GM12878 (cell line): ENCODE measurements around the gene GABRB1. TPM values are rescaled to one million over a fixed set of nuclear protein-coding genes. Genes with fewer than 3 reads are reported as not detected.

ENCODE experiments used
- ATAC-seq: fragments of 200-7000 bp; cut with Tn5 transposase; 3 replicates; pipeline ENCODE4 v1.9.1; 2020; ENCODE audit warnings: mild to moderate bottlenecking, moderate library complexity
- BruUV-seq: library from RNA; stranded (reverse); fragments of 400-500 nt; replicated peaks from 2 replicates; lab custom pipeline; 2021; lab: Mats Ljungman, UMichigan
- CTCF ChIA-PET: fragments of 300-600 bp; sonication (Branson Sonifier 250); formaldehyde crosslinking; extraction: SDS; loops from one replicate; lab custom pipeline; 2021; ENCODE audit warnings: inconsistent platforms; lab: Yijun Ruan, JAX
- POLR2A ChIA-PET: fragments of 350-600 bp; formaldehyde crosslinking; extraction: SDS; loops from one replicate; lab custom pipeline; 2021; ENCODE audit warnings: inconsistent platforms; lab: Charles Lee
- RAD21 ChIA-PET: fragments of 300-600 bp; sonication (Branson Sonifier 250); formaldehyde crosslinking; loops from one replicate; lab custom pipeline; 2023; ENCODE audit warnings: antibody characterized with exemption; ENCODE audit not compliant: unreplicated experiment; lab: Charles Lee
- SMC1A ChIA-PET: fragments of 300-600 bp; sonication (Branson Sonifier 250); formaldehyde crosslinking; loops from one replicate; lab custom pipeline; 2023; ENCODE audit not compliant: unreplicated experiment, uncharacterized antibody; lab: Charles Lee
- DNase-seq: peaks from one replicate; pipeline ENCODE4 v3.0.0-alpha.2; 2011; ENCODE audit warnings: low read depth, low spot score
- FAIRE-seq: peaks from 3 replicates; lab custom pipeline; 2011; peaks lifted over from hg19 to GRCh38; lab: Jason Lieb, UNC
- H2AFZ ChIP-seq: 2 replicates; pipeline ENCODE4 v1.6.0; 2011; ENCODE audit warnings: low read depth, low read length, control low read depth; ENCODE audit not compliant: control insufficient read depth
- H3K27ac ChIP-seq: 2 replicates; pipeline ENCODE4 v1.5.1; 2011; ENCODE audit warnings: control low read depth; ENCODE audit not compliant: control insufficient read depth, insufficient read depth
- H3K27me3 ChIP-seq, 2 experiments: replicated peaks in 1 of 2; 2 replicates each; pipeline versions ENCODE4 v1.6.0 to v1.6.1; 2011; ENCODE audit warnings: low read length in 1 of 2; ENCODE audit not compliant: control insufficient read depth in 2 of 2, insufficient read depth in 2 of 2
- H3K36me3 ChIP-seq, 2 experiments: 2 replicates each; pipeline ENCODE4 v1.5.1; 2011; ENCODE audit warnings: low read length in 1 of 2; ENCODE audit not compliant: control insufficient read depth in 2 of 2, insufficient read depth in 2 of 2
- H3K4me1 ChIP-seq: 2 replicates; pipeline ENCODE4 v1.6.1; 2011; ENCODE audit warnings: mild to moderate bottlenecking, low read length, moderate library complexity, mixed read lengths; ENCODE audit not compliant: control insufficient read depth, insufficient read depth
- H3K4me2 ChIP-seq: 2 replicates; pipeline ENCODE4 v1.6.0; 2011; ENCODE audit warnings: control low read depth; ENCODE audit not compliant: control insufficient read depth, insufficient read depth
- H3K4me3 ChIP-seq: fragments of 200-600 bp; sonication (generic); 2 replicates; pipeline ENCODE4 v1.5.1; 2016
- H3K79me2 ChIP-seq: 2 replicates; pipeline ENCODE4 v1.6.0; 2011; ENCODE audit warnings: low read length; ENCODE audit not compliant: control insufficient read depth, insufficient read depth
- H3K9ac ChIP-seq: 2 replicates; pipeline ENCODE4 v1.8.0; 2011; ENCODE audit warnings: low read length, control low read depth, mixed read lengths; ENCODE audit not compliant: control insufficient read depth, insufficient read depth
- H3K9me3 ChIP-seq: replicated peaks from 3 replicates; pipeline ENCODE4 v1.5.1; 2011; ENCODE audit warnings: mild to moderate bottlenecking, low read length; ENCODE audit not compliant: control insufficient read depth, insufficient read depth
- H4K20me1 ChIP-seq: 2 replicates; pipeline ENCODE4 v1.6.0; 2011; ENCODE audit not compliant: control insufficient read depth, insufficient read depth
- CBX5 ChIP-seq: sonication (generic); IDR thresholded peaks from 2 replicates; pipeline ENCODE4 v1.6.1; 2016; ENCODE audit warnings: low read depth, moderate library complexity, mild to moderate bottlenecking, inconsistent platforms
- EZH2 ChIP-seq: IDR thresholded peaks from 2 replicates; pipeline ENCODE4 v1.6.1; 2012; ENCODE audit warnings: low read depth, mild to moderate bottlenecking, control low read depth, inconsistent platforms, low read length, borderline replicate concordance; ENCODE audit not compliant: control insufficient read depth
- ZNF622 ChIP-seq: fragments of 450-650 bp; IDR thresholded peaks from 2 replicates; pipeline ENCODE4 v1.6.1; 2017; ENCODE audit warnings: mild to moderate bottlenecking, inconsistent platforms
- WGBS: methylation state at CpG from one replicate; pipeline ENCODE4 v1.1.6; 2016; ENCODE audit warnings: low lambda C conversion rate; ENCODE audit not compliant: insufficient replicate concordance, insufficient coverage; ENCODE audit errors: missing lambda C conversion rate; 5-methylcytosine and 5-hydroxymethylcytosine counted together
- in situ Hi-C: fragments of 300-500 bp; cut with MboI; formaldehyde crosslinking; loops from 9 replicates; pipeline ENCODE4 v1.14.3; 2018; ENCODE audit warnings: mixed read lengths
- intact Hi-C: fragments of 100-400 bp; cut with micrococcal nuclease; formaldehyde crosslinking; loops from one replicate; pipeline ENCODE4 v1.14.2; 2022; ENCODE audit not compliant: unreplicated experiment
- polyA plus RNA-seq, 11 experiments: library from polyadenylated mRNA; depleted of rRNA in 4 of 11; unstranded in 6 of 11; stranded (reverse) in 5 of 11; fragments of >200 nt; fragmentation: Nextera tagmentation in 4 of 11; fragmentation: Illumina TruSeq in 1 of 11; extraction: Ambion mirVana in 4 of 11; extraction: Trizol in 1 of 11; gene quantifications; 1 replicate in 1 of 11; 2 replicates in 10 of 11; pipeline versions ENCODE4 v1.2.1 to v1.2.3, GENCODE V29; 2011 to 2016; ENCODE audit warnings: inconsistent platforms in 2 of 11, missing spikeins in 2 of 11, low read depth in 1 of 11
- total RNA-seq, 4 experiments: library from RNA; depleted of rRNA in 3 of 4; stranded (reverse); fragments of >200 nt in 3 of 4; fragmentation: Illumina TruSeq in 1 of 4; extraction: Trizol in 1 of 4; gene quantifications; 2 replicates each; pipeline versions ENCODE4 v1.2.1 to v1.2.3, GENCODE V29; 2013 to 2021
- TF ChIP-seq, protein P1 (sequence below): IDR thresholded peaks from 2 replicates; pipeline ENCODE4 v1.6.1; 2011; ENCODE audit warnings: low read depth, low read length, improper control_type of control experiment, borderline replicate concordance
- TF ChIP-seq, protein P2 (sequence below): fragments of 450-650 bp; IDR thresholded peaks from 2 replicates; pipeline ENCODE4 v1.6.1; 2018; ENCODE audit warnings: borderline replicate concordance, mild to moderate bottlenecking; ENCODE audit not compliant: partially characterized antibody
- TF ChIP-seq, protein P3 (sequence below): fragments of 450-650 bp; formaldehyde crosslinking; IDR thresholded peaks from 2 replicates; pipeline ENCODE4 v1.5.0; 2022; ENCODE audit warnings: mild to moderate bottlenecking, missing genetic modification characterization

The GABRB1 gene
- total and polyA plus RNA-seq, 10 of the 15 experiments (the other 5 are each of a cell fraction or from before 2014, with no cell fraction given) = 0.13 to 0.92 TPM; not detected in 8

DNA sequence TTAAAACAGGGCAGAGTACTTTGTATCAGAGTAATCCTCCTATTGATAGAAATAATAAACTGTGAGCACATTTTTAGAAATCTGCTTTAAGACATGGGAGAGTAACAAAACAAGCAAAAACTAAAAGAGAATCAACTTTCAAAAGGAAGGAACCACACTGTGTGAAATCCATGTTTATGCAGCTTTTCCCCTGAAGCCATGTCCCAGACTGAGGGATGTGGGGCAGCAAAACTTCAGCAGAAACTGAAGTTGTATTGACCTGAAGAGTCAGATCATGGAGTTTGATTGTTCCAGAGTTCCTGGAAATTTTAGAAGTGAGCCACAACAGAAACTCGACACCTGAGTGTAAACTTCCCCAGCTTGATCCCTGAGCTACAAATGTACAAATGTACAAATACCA is 378.9 kb downstream of the GABRB1 start:
- Histone ChIP-seq H3K9ac (no peak overlapping the region), H3K4me1 (no peaks in the 10 kb centered on the region), H2AFZ (no peak overlapping the region), H3K27ac (no peak overlapping the region), H3K79me2 (no peaks in the 10 kb centered on the region), H3K27me3 (no peaks in the 10 kb centered on the region), H3K4me3 (no peak overlapping the region), H4K20me1 (no peaks in the 10 kb centered on the region), H3K9me3 (no peaks in the 10 kb centered on the region), H3K36me3 (no peaks in the 10 kb centered on the region), H3K4me2 (no peak overlapping the region)
- CTCF ChIA-PET = no interaction called here
- no peak for ATAC-seq
- TF ChIP-seq, protein P1, sequence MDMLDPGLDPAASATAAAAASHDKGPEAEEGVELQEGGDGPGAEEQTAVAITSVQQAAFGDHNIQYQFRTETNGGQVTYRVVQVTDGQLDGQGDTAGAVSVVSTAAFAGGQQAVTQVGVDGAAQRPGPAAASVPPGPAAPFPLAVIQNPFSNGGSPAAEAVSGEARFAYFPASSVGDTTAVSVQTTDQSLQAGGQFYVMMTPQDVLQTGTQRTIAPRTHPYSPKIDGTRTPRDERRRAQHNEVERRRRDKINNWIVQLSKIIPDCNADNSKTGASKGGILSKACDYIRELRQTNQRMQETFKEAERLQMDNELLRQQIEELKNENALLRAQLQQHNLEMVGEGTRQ = no peak
- TF ChIP-seq, protein P2, sequence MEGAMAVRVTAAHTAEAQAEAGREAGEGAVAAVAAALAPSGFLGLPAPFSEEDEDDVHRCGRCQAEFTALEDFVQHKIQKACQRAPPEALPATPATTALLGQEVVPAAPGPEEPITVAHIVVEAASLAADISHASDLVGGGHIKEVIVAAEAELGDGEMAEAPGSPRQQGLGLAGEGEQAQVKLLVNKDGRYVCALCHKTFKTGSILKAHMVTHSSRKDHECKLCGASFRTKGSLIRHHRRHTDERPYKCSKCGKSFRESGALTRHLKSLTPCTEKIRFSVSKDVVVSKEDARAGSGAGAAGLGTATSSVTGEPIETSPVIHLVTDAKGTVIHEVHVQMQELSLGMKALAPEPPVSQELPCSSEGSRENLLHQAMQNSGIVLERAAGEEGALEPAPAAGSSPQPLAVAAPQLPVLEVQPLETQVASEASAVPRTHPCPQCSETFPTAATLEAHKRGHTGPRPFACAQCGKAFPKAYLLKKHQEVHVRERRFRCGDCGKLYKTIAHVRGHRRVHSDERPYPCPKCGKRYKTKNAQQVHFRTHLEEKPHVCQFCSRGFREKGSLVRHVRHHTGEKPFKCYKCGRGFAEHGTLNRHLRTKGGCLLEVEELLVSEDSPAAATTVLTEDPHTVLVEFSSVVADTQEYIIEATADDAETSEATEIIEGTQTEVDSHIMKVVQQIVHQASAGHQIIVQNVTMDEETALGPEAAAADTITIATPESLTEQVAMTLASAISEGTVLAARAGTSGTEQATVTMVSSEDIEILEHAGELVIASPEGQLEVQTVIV = no peak
- TF ChIP-seq CBX5 = no peak
- TF ChIP-seq, protein P3, sequence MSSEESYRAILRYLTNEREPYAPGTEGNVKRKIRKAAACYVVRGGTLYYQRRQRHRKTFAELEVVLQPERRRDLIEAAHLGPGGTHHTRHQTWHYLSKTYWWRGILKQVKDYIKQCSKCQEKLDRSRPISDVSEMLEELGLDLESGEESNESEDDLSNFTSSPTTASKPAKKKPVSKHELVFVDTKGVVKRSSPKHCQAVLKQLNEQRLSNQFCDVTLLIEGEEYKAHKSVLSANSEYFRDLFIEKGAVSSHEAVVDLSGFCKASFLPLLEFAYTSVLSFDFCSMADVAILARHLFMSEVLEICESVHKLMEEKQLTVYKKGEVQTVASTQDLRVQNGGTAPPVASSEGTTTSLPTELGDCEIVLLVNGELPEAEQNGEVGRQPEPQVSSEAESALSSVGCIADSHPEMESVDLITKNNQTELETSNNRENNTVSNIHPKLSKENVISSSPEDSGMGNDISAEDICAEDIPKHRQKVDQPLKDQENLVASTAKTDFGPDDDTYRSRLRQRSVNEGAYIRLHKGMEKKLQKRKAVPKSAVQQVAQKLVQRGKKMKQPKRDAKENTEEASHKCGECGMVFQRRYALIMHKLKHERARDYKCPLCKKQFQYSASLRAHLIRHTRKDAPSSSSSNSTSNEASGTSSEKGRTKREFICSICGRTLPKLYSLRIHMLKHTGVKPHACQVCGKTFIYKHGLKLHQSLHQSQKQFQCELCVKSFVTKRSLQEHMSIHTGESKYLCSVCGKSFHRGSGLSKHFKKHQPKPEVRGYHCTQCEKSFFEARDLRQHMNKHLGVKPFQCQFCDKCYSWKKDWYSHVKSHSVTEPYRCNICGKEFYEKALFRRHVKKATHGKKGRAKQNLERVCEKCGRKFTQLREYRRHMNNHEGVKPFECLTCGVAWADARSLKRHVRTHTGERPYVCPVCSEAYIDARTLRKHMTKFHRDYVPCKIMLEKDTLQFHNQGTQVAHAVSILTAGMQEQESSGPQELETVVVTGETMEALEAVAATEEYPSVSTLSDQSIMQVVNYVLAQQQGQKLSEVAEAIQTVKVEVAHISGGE (CRISPR knock-in tag) = no peak
- no peak for TF ChIP-seq EZH2
- TF ChIP-seq ZNF622 = no peak
- RAD21 ChIA-PET = no interaction called here
- POLR2A ChIA-PET = interaction anchor here (0.5 kb wide), 1 partner anchor 591 kb away, joined by 3 read pairs; no protein-coding TSS in a partner anchor
- intact Hi-C loops (no loop called here), in situ Hi-C loops (no loop called here)
- WGBS = 0% methylated on average over 1 of the region's 1 CpG
- BruUV-seq = no TSS peak
- SMC1A ChIA-PET = no interaction called here
- DNase-seq = no peak
- no peak for FAIRE-seq
